HG02623 (cell line): ENCODE results near the gene ZNF579.
"Not testable (repeated sequence)": the region's sequence is repeated elsewhere in the genome, so short reads cannot be mapped to it uniquely, and the experiment has no call there.

Source experiments
- ATAC-seq: cut with Tn5 transposase; IDR thresholded peaks from one replicate; pipeline ENCODE4 v1.9.1; 2021; ENCODE audit warnings: moderate library complexity; ENCODE audit not compliant: unreplicated experiment

ZNF579 gene

DNA sequence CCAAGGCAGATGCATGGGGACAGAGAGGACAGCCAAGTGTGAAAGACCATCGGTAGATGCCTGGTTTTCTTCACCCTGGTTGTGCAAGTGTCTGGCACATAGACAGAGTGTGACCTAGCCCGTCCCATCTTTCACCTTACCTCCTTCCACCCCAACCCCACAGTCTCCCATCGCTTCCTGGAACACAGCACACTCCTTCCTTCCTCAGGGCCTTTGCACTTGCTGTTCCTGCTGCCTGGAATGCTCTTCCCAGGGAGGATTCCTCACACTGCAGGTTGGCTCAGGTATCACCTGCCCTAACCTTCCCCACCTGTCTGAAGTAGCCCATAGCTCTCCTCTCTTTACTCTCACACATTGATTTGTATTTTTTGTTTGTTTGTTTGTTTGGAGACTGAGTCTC is 15.7 kb upstream of the ZNF579 start:
- no peak for ATAC-seq

DNA sequence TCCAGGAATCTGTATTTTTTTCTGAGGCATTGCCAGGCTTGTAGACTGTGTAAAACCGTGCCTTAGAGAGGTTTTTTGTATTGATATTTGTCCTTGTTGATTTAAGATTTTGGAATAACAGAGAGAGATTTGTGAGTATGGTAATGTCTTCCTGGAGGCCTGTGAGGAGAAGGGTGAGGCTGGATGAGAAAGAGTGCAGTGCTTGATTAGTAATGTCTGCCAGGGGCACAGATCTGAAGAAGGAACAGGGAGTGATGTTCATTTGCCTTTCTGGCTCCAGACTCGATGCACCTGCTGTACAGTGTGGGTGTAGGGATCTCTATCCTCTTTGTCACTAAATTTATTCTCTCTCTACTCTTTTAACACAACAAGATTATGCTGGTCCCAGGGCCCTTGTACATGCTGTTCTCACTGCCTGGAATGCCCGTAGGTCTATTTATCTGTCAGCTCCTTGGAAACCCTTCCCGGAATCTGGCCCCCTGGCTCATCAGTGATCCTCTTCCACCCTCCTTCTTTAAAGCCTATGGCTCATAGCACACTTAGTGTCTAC is 14.4 kb upstream of the ZNF579 start:
- ATAC-seq: no peak

DNA sequence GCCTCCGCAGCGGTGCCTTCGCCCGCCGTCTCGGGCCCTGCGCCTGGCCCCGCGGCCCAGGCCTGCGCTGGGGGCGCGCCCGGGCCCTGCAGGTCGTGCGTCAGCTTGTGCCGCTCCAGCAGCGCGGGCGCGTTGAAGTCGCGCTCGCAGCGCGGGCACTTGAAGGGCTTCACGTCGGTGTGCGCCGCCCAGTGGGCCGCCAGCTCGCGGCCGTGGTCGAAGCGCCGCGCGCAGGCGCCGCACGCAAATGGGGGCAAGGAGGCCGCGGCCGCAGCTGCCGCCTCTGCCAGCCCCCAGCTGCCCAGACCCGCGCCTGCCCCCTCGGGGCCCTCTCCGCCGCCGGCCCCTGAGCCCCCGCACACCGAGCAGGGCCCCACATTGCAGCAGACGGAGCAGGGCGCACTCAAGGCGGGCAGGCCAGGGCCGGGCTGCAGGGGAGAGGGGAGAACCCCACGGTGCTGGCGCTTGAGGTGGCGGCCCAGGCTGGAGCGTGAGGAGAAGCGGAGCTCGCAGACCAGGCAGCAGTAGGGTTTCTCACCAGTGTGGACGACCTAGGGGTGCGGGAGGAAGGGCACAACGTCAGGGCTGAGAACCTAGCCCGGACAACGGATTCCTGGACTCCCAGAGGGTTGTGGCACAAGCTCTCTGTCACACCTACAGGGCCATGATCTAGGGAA is 12.6 kb upstream of the ZNF579 start:
- no peak for ATAC-seq

- ATAC-seq: no peak
These were observed 11.9 kb upstream of the ZNF579 start for GRCh38 chr19:55592391-55593090.

- ATAC-seq: no peak
These were observed 10.9 kb upstream of the ZNF579 start for GRCh38 chr19:55591555-55591954.

DNA sequence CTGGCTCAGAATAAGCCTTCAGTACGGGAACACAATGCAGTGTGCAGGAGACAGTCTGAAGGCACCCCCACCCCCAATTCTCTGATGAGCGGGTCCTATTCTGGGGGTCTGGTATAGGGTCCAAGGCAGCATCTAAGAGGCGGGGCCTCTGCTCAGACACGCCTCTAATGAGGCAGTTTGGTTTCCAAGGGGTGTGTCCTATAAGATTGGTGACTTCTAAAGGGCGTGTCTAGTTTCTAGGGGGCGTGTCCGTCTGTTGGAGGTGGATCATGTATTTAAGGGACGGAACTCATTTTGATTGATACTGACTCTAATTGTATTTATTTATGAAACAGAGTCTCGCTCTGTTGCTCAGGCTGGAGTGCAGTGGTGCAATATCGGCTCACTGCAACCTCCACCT is 10.0 kb upstream of the ZNF579 start:
- ATAC-seq: no peak

DNA sequence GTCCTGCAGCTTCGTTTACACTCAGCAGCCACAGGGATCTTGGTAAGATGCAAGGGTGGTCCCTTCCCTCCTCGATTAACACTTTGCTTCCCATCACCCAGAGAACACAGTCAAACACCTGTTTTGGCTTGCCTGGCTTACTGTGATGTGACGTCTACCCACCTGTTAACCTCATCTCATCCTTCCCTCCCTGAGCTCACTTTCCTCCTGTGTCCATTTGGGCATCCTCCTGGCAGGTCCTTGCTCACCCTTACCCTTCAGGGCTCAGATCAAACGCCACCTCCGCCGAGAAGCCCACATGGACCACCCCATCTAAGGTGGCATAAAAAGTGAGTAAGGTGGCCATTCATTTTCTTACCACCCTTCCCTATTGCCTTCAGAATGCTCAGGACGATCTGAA is 9.5 kb upstream of the ZNF579 start:
- ATAC-seq: no peak

GRCh38 chr19:55588738-55589137 is 8.1 kb upstream of the ZNF579 start:
- no peak for ATAC-seq

- peak; percentile 87 for ATAC-seq
These were observed 6.5 kb upstream of the ZNF579 start for GRCh38 chr19:55586976-55587668.

DNA sequence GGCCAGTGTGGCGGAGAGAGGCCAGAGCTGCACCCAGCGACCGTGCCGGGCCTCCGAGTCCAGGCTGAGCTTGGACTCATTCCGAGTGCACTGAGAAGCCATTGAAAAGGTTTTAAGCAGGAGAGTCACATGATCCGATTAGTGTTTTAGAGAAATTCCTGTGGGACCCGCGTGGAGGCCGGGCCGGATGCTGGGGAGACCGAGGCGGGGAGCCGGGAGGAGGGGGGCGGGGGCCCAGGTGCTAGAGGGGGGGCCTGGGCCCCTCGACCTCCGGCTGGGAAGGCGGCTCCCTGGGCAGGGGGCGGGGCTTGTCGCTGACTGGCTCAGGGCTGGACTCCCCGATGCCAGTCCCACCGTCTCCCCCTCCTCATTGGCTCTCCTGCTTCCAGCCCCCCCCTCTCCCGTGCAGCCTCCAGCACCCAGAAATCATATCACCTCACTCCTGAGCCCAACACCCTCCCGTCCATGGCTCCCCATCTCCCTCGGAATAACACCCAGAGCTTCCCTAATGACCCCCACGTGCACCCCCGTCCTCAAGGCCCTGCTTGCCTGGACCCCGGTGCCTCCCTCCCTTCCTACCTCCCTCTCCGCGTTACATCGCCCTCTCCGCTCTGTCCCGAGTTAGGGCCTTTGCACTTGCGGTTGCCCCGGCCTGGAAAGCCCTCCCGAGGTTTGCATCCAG is 5.2 kb upstream of the ZNF579 start:
- ATAC-seq: no peak

DNA sequence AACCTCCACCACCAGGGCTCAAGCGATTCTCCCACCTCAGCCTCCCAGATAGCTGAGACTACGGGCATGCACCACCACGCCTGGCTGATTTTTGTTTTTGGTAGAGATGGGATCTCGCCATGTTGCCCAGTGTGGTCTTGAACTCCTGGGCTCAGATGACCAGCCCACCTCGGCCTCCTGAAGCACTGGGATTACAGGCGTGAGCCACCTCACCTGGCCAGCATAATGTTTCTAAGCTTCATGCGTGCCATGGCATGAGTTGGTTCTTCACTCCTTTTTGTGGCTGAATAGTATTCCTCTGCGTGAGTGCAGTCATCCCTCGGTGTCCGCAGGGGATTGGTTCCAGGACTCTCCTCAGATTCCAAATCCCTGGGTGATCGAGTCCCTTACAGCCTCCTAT is 4.2 kb upstream of the ZNF579 start:
- no peak for ATAC-seq

GRCh38 chr19:55583897-55584296 is 3.2 kb upstream of the ZNF579 start:
- ATAC-seq: not testable (repeated sequence)

DNA sequence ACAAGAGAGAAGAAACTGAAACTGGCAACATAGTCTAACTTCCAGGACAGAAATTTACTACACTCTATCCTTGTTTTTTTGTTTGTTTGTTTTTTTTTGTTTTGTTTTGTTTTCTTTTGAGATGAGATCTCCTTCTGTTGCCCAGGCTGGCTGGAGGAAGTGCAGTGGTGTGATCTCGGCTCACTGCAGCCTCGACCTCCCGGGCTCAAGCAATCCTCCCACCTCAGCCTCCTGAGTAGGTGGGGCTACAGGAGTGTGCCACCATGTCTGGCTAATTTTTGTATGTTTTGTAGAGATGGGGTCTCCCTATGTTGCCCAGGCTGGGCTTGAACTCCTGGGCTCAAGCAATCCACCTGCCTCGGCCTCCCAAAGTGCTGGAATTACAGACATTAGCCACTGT is 1.6 kb upstream of the ZNF579 start:
- not testable (repeated sequence) for ATAC-seq

DNA sequence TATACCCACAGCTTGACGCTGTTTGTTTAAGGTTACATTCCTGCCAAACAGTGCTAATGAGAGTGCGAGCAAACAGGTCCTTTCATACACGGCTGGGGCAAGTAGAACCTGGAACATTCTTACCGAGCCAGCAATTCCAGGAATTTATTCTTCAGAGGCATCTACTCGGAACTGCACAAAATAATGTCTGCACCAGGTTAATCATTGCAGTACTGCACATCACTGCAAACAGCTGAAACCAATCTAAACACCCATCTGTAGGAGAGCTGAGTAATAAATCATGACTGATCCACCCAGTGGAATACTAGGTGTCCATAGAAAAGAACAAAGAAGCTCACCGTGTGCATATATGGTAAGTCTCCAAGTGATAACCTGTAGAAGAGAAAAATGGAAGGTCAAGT is 1.2 kb upstream of the ZNF579 start:
- no peak for ATAC-seq

DNA sequence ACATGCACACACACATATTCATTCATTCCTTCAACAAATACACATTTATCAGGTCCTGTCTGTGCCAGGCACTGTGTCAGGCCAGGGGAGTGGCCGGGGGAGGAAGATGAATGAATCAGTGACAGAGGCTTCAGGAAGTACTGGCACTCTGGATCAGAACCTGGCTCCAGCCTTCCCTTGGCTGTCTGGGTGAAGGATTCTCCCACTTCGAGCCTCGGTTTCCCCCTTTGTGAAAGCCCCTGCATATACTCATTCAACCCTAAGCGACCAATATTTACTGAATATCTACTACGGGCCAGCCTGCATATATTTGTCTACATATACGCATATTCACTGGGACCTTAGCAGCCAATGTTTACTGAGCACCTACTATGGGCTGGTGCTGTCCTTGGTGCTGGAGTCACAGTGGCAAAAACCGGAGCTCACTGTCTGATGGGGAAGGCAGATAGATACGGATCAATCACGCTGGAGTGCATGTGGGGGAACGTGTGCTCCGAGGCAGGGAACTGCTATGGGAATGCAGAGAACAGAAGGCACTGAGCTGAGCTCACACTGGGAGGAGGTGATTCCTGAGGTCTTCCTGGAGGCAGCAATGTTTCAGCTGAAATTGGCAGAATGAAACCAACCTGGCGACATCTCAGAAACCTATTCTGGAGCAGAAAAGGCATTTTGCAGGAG is 636 bp upstream of the ZNF579 start:
- ATAC-seq: no peak

GRCh38 chr19:55579766-55580621 is 654 bp downstream of the ZNF579 start:
- no peak for ATAC-seq

- ATAC-seq: no peak
These were observed 1.6 kb downstream of the ZNF579 start for GRCh38 chr19:55578761-55579747.

- ATAC-seq: no peak
These were observed 2.5 kb downstream of the ZNF579 start for GRCh38 chr19:55578031-55578760.
